HCT116 (cell line): ENCODE measurements around the gene ECEL1. TPM values are rescaled to one million over a fixed set of nuclear protein-coding genes. Genes with fewer than 3 reads are reported as not detected.

ENCODE experiments used
- ATAC-seq: fragments of 200-7000 bp; cut with Tn5 transposase; 2 replicates; pipeline ENCODE4 v1.9.1; 2020; ENCODE audit warnings: mild to moderate bottlenecking, moderate library complexity
- BruUV-seq: library from RNA; stranded (reverse); fragments of 400-500 nt; replicated peaks from 2 replicates; lab custom pipeline; 2021; lab: Mats Ljungman, UMichigan
- CTCF ChIA-PET: fragments of 300-600 bp; sonication (Branson Sonifier 250); formaldehyde crosslinking; loops from one replicate; lab custom pipeline; 2021; ENCODE audit warnings: antibody characterized with exemption; lab: Charles Lee
- POLR2A ChIA-PET: fragments of 300-600, 350-600 bp; sonication (Branson Sonifier 250); formaldehyde crosslinking; loops from one replicate; lab custom pipeline; 2021; ENCODE audit warnings: antibody characterized with exemption; lab: Charles Lee
- RAD21 ChIA-PET, 2 experiments: fragments of 300-600 bp; sonication (Branson Sonifier 250); formaldehyde crosslinking; loops; one replicate each; lab custom pipeline; 2023; ENCODE audit warnings: low total read pairs in 2 of 2; ENCODE audit not compliant: uncharacterized antibody in 2 of 2, unreplicated experiment in 2 of 2, low non-redundant PET in 1 of 2; lab: Charles Lee
- DNase-seq: peaks from one replicate; pipeline ENCODE4 v3.0.0-alpha.2; 2010; ENCODE audit warnings: low read depth, low spot score
- H2AFZ ChIP-seq: fragments of 200-600 bp; shearing (Covaris generic), sonication (generic); 2 replicates; pipeline ENCODE4 v1.6.1; 2017; ENCODE audit warnings: low read depth, mixed run types, mixed read lengths, antibody characterized with exemption, low read length; ENCODE audit not compliant: poor library complexity, severe bottlenecking
- H3K27ac ChIP-seq: 2 replicates; pipeline ENCODE4 v1.5.1; 2012; ENCODE audit warnings: low read depth, low read length
- H3K27me3 ChIP-seq: fragments of 200-600 bp; sonication (generic); 2 replicates; pipeline ENCODE4 v1.6.1; 2016; ENCODE audit warnings: mixed run types, low read length, mixed read lengths; ENCODE audit not compliant: insufficient read depth
- H3K36me3 ChIP-seq, 2 experiments: fragments of 200-500 bp in 1 of 2; fragments of 200-600 bp in 1 of 2; sonication (Bioruptor generic) in 1 of 2; sonication (generic) in 1 of 2; 2 replicates each; pipeline versions ENCODE4 v1.5.1 to v1.6.1; 2014 to 2016; ENCODE audit warnings: low read length in 2 of 2, inconsistent platforms in 1 of 2, mixed read lengths in 1 of 2, mixed run types in 1 of 2; ENCODE audit not compliant: insufficient read depth in 2 of 2, control insufficient read depth in 1 of 2
- H3K4me1 ChIP-seq, 2 experiments: fragments of 200-600 bp in 1 of 2; sonication (generic) in 1 of 2; 2 replicates each; pipeline versions ENCODE4 v1.5.1 to v1.6.1; 2012 to 2017; ENCODE audit warnings: low read length in 2 of 2, inconsistent platforms in 1 of 2, mild to moderate bottlenecking in 1 of 2, mixed read lengths in 1 of 2, mixed run types in 1 of 2, moderate library complexity in 1 of 2; ENCODE audit not compliant: insufficient read depth in 2 of 2, control insufficient read depth in 1 of 2
- H3K4me2 ChIP-seq: fragments of 200-600 bp; sonication (generic); 2 replicates; pipeline ENCODE4 v1.6.1; 2017; ENCODE audit warnings: mixed run types, low read length, mixed read lengths
- H3K4me3 ChIP-seq, 2 experiments: fragments of 200-600 bp in 1 of 2; sonication (generic) in 1 of 2; replicated peaks in 1 of 2; 2 replicates each; pipeline ENCODE4 v1.5.1; 2011 to 2016; ENCODE audit warnings: low read length in 2 of 2, control low read depth in 1 of 2, low read depth in 1 of 2, mild to moderate bottlenecking in 1 of 2, mixed read lengths in 1 of 2, mixed run types in 1 of 2
- H3K79me2 ChIP-seq: fragments of 200-600 bp; sonication (generic); 2 replicates; pipeline ENCODE4 v1.6.1; 2017; ENCODE audit warnings: mild to moderate bottlenecking, mixed run types, low read length, moderate library complexity, mixed read lengths; ENCODE audit not compliant: insufficient read depth
- H3K9ac ChIP-seq: fragments of 200-600 bp; sonication (generic); 2 replicates; pipeline ENCODE4 v1.6.1; 2016; ENCODE audit warnings: low read length, mixed read lengths
- H3K9me2 ChIP-seq: fragments of 200-600 bp; sonication (generic), shearing (Covaris generic); 2 replicates; pipeline ENCODE4 v1.6.1; 2017; ENCODE audit warnings: mixed run types, mild to moderate bottlenecking, moderate library complexity; ENCODE audit not compliant: insufficient read depth
- H3K9me3 ChIP-seq, 2 experiments: fragments of 200-500 bp in 1 of 2; fragments of 200-600 bp in 1 of 2; sonication (Bioruptor generic) in 1 of 2; sonication (generic) in 1 of 2; 2 replicates each; pipeline ENCODE4 v1.6.1; 2014 to 2017; ENCODE audit warnings: low read length in 2 of 2, mixed read lengths in 2 of 2, inconsistent platforms in 1 of 2, low read depth in 1 of 2, mild to moderate bottlenecking in 1 of 2, mixed run types in 1 of 2, moderate library complexity in 1 of 2; ENCODE audit not compliant: control insufficient read depth in 1 of 2, insufficient read depth in 1 of 2
- H4K20me1 ChIP-seq: fragments of 200-600 bp; sonication (generic), shearing (Covaris generic); 2 replicates; pipeline ENCODE4 v1.6.1; 2017; ENCODE audit warnings: mixed run types, mild to moderate bottlenecking, moderate library complexity; ENCODE audit not compliant: insufficient read depth
- CEBPB ChIP-seq: IDR thresholded peaks from 2 replicates; pipeline ENCODE4 v1.6.1; 2012; ENCODE audit warnings: low read depth
- CTCF ChIP-seq, 3 experiments: fragments of 200-600 bp in 1 of 3; sonication (generic) in 1 of 3; IDR thresholded peaks in 2 of 3; conservative IDR thresholded peaks in 1 of 3; 2 replicates each; pipeline ENCODE4 v1.5.1; 2012 to 2017; ENCODE audit warnings: low read depth in 2 of 3, low read length in 2 of 3, antibody characterized with exemption in 1 of 3, borderline replicate concordance in 1 of 3, control low read depth in 1 of 3, mild to moderate bottlenecking in 1 of 3, mixed read lengths in 1 of 3, mixed run types in 1 of 3, moderate library complexity in 1 of 3; ENCODE audit not compliant: insufficient read depth in 1 of 3
- EGR1 ChIP-seq: IDR thresholded peaks from 2 replicates; pipeline ENCODE4 v1.6.1; 2012; ENCODE audit warnings: low read depth
- ELF1 ChIP-seq: IDR thresholded peaks from 2 replicates; pipeline ENCODE4 v1.6.1; 2012; ENCODE audit warnings: low read depth, borderline replicate concordance
- EZH2phosphoT487 ChIP-seq: fragments of 200-600 bp; IDR thresholded peaks from 2 replicates; pipeline ENCODE4 v1.6.1; 2018; ENCODE audit warnings: antibody characterized with exemption, borderline replicate concordance
- FOSL1 ChIP-seq: IDR thresholded peaks from 2 replicates; pipeline ENCODE4 v1.6.1; 2012; ENCODE audit warnings: low read depth
- RAD21 ChIP-seq: IDR thresholded peaks from 2 replicates; pipeline ENCODE4 v1.6.1; 2012; ENCODE audit warnings: low read depth, mild to moderate bottlenecking
- SIN3A ChIP-seq: IDR thresholded peaks from 2 replicates; pipeline ENCODE4 v1.6.1; 2012; ENCODE audit warnings: low read depth
- SP1 ChIP-seq: IDR thresholded peaks from 2 replicates; pipeline ENCODE4 v1.6.1; 2012; ENCODE audit warnings: low read depth
- SRF ChIP-seq: IDR thresholded peaks from 2 replicates; pipeline ENCODE4 v1.6.1; 2012; ENCODE audit warnings: low read depth
- ZFX ChIP-seq: fragments of 450-650 bp; IDR thresholded peaks from 2 replicates; pipeline ENCODE4 v1.6.1; 2017
- intact Hi-C: fragments of 100-400 bp; cut with micrococcal nuclease; formaldehyde crosslinking; loops from 2 replicates; pipeline ENCODE4 v1.10.0; 2022
- total RNA-seq: library from RNA; stranded (reverse); gene quantifications from one replicate; pipeline ENCODE4 v1.2.1, GENCODE V29; 2021; ENCODE audit not compliant: unreplicated experiment
- TF ChIP-seq, protein P1 (sequence below): IDR thresholded peaks from 2 replicates; pipeline ENCODE4 v1.6.1; 2012
- TF ChIP-seq, protein P2 (sequence below): IDR thresholded peaks from 2 replicates; pipeline ENCODE4 v1.6.1; 2012

ECEL1 gene
- total RNA-seq, 1 experiment from 2014 or later = not detected

DNA sequence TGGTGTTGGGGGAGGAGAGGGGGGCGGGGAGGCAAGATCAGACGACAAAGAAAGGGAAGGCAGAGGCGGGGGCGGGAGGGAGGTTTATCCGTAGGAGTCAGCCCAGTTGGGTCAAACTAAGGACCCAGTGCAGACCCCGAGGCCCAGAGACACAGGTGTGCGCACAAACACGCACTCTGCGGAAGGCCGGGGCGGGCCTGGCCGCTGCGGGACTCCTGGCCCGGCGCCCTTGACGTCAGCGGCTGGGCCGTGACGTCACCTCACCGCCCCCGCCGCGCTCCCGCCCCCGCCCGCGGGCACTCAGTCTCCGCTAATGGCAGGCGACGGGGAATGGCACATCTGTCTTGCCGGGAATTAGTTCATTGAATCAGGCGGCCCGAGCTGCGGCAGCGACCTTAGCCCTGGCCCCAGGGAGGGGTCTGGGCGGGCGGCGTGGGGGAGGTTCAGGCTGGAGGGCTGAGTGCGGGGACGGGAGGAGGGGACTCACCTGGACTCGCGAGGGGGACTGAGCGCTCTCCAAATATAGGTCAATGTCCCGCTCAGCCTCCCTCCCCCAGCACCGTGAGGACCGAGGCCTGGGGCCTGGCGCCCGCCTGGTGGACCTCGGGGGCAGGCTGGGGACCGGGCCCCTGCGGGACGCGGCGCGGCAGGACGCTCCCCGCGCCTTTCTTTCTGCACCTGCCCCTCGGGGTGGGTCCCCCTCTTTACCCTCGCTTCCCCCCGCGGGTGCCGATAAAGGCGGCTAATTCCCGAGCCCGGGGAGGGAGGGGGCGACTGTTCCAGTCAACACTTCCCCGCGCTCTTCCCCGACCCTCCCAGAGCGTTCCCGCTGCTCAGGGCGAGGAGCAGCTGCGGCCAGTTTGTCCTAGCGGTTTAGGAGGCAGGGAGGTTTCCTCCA lies 15.5 kb upstream of the ECEL1 start (continued):
- TF ChIP-seq, protein P1, sequence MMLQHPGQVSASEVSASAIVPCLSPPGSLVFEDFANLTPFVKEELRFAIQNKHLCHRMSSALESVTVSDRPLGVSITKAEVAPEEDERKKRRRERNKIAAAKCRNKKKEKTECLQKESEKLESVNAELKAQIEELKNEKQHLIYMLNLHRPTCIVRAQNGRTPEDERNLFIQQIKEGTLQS = no peak
- no peak for TF ChIP-seq RAD21
- TF ChIP-seq ZFX = no peak
- no peak for TF ChIP-seq EZH2phosphoT487
- TF ChIP-seq ELF1 = no peak
- TF ChIP-seq SP1 = no peak
- no peak for TF ChIP-seq SIN3A
- no peak for TF ChIP-seq SRF
- TF ChIP-seq CEBPB = no peak
- TF ChIP-seq, protein P2, sequence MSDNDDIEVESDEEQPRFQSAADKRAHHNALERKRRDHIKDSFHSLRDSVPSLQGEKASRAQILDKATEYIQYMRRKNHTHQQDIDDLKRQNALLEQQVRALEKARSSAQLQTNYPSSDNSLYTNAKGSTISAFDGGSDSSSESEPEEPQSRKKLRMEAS = no peak

DNA sequence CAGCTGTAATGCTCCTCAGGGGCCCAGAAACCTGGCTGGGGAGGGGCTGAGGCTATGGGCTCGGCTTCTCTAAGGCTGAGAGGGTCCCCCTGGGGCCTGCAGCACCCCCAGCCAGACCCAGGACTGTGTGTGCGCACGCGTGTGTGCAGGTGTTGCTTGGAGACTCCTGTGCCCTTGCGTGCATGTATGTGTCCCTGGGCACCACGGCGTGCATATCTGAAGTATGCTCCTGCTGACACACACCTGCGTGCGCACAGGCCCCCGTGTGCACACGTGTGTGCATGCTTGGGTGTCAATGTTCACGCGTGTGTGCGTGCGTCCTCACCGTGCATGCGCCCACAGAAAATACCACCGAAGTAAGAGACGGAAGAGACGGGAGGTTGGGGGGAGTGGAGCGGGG lies 14.9 kb upstream of the ECEL1 start:
- Histone ChIP-seq H2AFZ (no peak overlapping the region), H3K9me3 (no peaks in the 10 kb centered on the region), H3K36me3 (no peaks in the 10 kb centered on the region), H3K4me2 (no peak overlapping the region), H3K79me2 (no peaks in the 10 kb centered on the region), H3K27me3 (no peaks in the 10 kb centered on the region), H4K20me1 (no peaks in the 10 kb centered on the region), H3K9me2 (no peaks in the 10 kb centered on the region), H3K9ac (no peak overlapping the region), H3K4me3 (no peak overlapping the region), H3K4me1 (no peaks in the 10 kb centered on the region), H3K27ac (no peak overlapping the region)
- ATAC-seq (no peak), DNase-seq (no peak)
- BruUV-seq = no TSS peak
- intact Hi-C loops = no loop called here
- ChIA-PET POLR2A (no interaction called here), RAD21 (no interaction called here), CTCF (no interaction called here)
- no peak for TF ChIP-seq SP1
- TF ChIP-seq FOSL1 = no peak
- TF ChIP-seq CEBPB = no peak
- TF ChIP-seq CTCF (IDR thresholded peaks at IDR 0.05 in 2 of 3, conservative IDR thresholded peaks at IDR 0.05 in 1 of 3; ENCODE audit: borderline replicate concordance in 1 of 3, insufficient read depth in 1 of 3, low read depth in 2 of 3, low read length in 2 of 3) = no peak
- TF ChIP-seq ZFX = no peak
- TF ChIP-seq, protein P2 = no peak
- TF ChIP-seq EZH2phosphoT487 = no peak
- TF ChIP-seq, protein P1 = no peak
- TF ChIP-seq EGR1 = no peak
